Measurements from ENCODE around the gene PTGER3. TPM values are rescaled to one million over a fixed set of nuclear protein-coding genes. Genes with fewer than 3 reads are reported as not detected.

The PTGER3 gene
- total RNA-seq, 1 experiment from 2014 or later, result not detected

GRCh38 chr1:71038942-71039341 lies 8.7 kb downstream of the PTGER3 start:
- Mint-ChIP-seq H3K4me1 (ENCODE audit: insufficient read depth, unreplicated experiment) (no peaks in the 10 kb centered on the region), H3K9me3 (ENCODE audit: unreplicated experiment) (no peaks in the 10 kb centered on the region), H3K36me3 (ENCODE audit: insufficient read depth, unreplicated experiment) (no peaks in the 10 kb centered on the region), H3K27me3 (ENCODE audit: insufficient read depth, unreplicated experiment) (peaks cover 58% of the 10 kb centered on the region), H3K27ac (ENCODE audit: low read depth, unreplicated experiment) (no peak overlapping the region), H3K4me3 (ENCODE audit: unreplicated experiment) (no peak overlapping the region)
- intact Hi-C loops (cut with micrococcal nuclease), result no loop called here
- no TSS peak for BruUV-seq (replicated peaks)
- TF ChIP-seq, protein P1, sequence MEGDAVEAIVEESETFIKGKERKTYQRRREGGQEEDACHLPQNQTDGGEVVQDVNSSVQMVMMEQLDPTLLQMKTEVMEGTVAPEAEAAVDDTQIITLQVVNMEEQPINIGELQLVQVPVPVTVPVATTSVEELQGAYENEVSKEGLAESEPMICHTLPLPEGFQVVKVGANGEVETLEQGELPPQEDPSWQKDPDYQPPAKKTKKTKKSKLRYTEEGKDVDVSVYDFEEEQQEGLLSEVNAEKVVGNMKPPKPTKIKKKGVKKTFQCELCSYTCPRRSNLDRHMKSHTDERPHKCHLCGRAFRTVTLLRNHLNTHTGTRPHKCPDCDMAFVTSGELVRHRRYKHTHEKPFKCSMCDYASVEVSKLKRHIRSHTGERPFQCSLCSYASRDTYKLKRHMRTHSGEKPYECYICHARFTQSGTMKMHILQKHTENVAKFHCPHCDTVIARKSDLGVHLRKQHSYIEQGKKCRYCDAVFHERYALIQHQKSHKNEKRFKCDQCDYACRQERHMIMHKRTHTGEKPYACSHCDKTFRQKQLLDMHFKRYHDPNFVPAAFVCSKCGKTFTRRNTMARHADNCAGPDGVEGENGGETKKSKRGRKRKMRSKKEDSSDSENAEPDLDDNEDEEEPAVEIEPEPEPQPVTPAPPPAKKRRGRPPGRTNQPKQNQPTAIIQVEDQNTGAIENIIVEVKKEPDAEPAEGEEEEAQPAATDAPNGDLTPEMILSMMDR (IDR thresholded peaks at IDR 0.05; ENCODE audit: unreplicated experiment), result no peak
- ChIA-PET POLR2A (no interaction called here), CTCF (interaction anchor here (0.7 to 2.0 kb wide), 2 partner anchors 10 to 510 kb away, joined by 3 to 8 read pairs; no protein-coding TSS in a partner anchor)
- DNase-seq (ENCODE audit: unreplicated experiment), result no peak

DNA sequence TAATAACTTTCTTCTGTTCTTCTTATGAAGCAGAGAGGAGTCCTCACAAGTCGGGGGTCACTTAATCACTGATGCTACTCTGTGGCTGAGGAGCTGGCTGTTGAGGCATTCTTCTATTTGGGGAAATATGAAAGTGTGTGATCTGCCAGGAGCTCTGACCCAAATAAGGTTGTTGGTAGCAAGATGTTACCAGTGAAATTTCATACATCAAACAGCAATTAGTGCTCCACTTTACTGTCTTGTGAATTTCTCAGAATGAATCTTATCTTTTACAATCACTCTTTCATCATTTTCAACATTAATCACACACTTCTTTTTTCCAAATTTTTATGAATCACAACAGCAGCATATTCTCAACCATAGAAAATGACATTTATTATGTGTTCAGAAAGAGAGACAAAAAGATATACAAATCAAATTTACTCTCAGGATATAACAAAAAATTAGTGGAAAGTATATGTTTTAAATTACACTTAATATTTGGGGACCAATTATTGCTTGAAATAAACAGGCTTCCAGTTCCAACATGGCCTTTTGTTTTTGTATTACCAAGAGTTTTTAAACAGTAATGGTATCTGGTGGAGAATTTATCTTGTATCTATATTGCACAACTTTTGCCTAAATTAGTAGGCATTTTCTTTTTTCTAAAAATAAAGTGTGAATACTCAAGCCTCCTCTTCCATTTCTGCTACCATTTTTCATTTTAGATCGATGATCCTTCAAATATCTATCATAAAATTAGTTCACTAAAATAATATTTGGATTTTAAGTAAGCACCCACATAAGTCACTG lies 9.6 kb downstream of the PTGER3 start:
- ChIA-PET POLR2A (no interaction called here), CTCF (interaction anchor here (0.5 to 2.0 kb wide), 4 partner anchors 11 to 689 kb away, joined by 3 to 8 read pairs (median 5); no protein-coding TSS in a partner anchor)
- Mint-ChIP-seq H3K9me3 (ENCODE audit: unreplicated experiment) (no peaks in the 10 kb centered on the region), H3K27ac (ENCODE audit: low read depth, unreplicated experiment) (no peak overlapping the region), H3K36me3 (ENCODE audit: insufficient read depth, unreplicated experiment) (no peaks in the 10 kb centered on the region), H3K27me3 (ENCODE audit: insufficient read depth, unreplicated experiment) (peaks cover 67% of the 10 kb centered on the region), H3K4me1 (ENCODE audit: insufficient read depth, unreplicated experiment) (no peaks in the 10 kb centered on the region), H3K4me3 (ENCODE audit: unreplicated experiment) (no peak overlapping the region)
- intact Hi-C loops (cut with micrococcal nuclease), result no loop called here
- BruUV-seq (replicated peaks), result no TSS peak
- TF ChIP-seq, protein P1 (IDR thresholded peaks at IDR 0.05; ENCODE audit: unreplicated experiment), result no peak
- DNase-seq (ENCODE audit: unreplicated experiment), result no peak

DNA sequence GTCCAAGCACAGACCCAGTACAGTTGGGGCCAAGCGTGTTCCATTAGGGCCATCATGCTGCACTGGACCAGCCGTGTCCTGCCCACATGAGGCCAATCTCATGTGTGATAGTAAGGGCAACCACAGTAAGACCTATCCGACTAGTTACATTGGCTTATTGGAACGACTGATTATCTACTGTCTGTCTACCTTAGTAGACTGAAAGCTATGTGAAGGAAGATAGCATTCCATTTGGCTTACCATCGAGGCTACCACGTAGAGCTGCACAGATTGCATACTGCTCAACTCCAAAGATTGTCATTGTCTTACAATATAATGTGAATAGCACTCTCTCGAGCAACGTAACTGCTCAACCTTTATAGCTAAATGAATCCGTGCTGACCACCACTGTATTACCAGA lies 10.6 kb downstream of the PTGER3 start:
- no peak overlapping the region for H3K4me3 Mint-ChIP-seq (ENCODE audit: unreplicated experiment)
- DNase-seq (ENCODE audit: unreplicated experiment), result no peak
- no peaks in the 10 kb centered on the region for H3K9me3 Mint-ChIP-seq (ENCODE audit: unreplicated experiment)
- intact Hi-C loops (cut with micrococcal nuclease), result no loop called here
- no peak overlapping the region for H3K27ac Mint-ChIP-seq (ENCODE audit: low read depth, unreplicated experiment)
- peaks cover 67% of the 10 kb centered on the region for H3K27me3 Mint-ChIP-seq (ENCODE audit: insufficient read depth, unreplicated experiment)
- no peaks in the 10 kb centered on the region for H3K4me1 Mint-ChIP-seq (ENCODE audit: insufficient read depth, unreplicated experiment)
- CTCF ChIA-PET, result interaction anchor here (0.6 to 2.0 kb wide), 3 partner anchors 13 to 508 kb away, joined by 3 to 7 read pairs (median 3); no protein-coding TSS in a partner anchor
- TF ChIP-seq, protein P1 (IDR thresholded peaks at IDR 0.05; ENCODE audit: unreplicated experiment), result no peak
- BruUV-seq (replicated peaks), result no TSS peak
- H3K36me3 Mint-ChIP-seq (ENCODE audit: insufficient read depth, unreplicated experiment), result no peaks in the 10 kb centered on the region
- POLR2A ChIA-PET, result interaction anchor here (0.6 kb wide), 1 partner anchor 940 kb away, joined by 3 read pairs; no protein-coding TSS in a partner anchor

- Mint-ChIP-seq H3K27me3 (ENCODE audit: insufficient read depth, unreplicated experiment) (peaks cover 69% of the 10 kb centered on the region), H3K9me3 (ENCODE audit: unreplicated experiment) (no peaks in the 10 kb centered on the region), H3K27ac (ENCODE audit: low read depth, unreplicated experiment) (no peak overlapping the region), H3K36me3 (ENCODE audit: insufficient read depth, unreplicated experiment) (no peaks in the 10 kb centered on the region), H3K4me1 (ENCODE audit: insufficient read depth, unreplicated experiment) (no peaks in the 10 kb centered on the region), H3K4me3 (ENCODE audit: unreplicated experiment) (no peak overlapping the region)
- intact Hi-C loops (cut with micrococcal nuclease), result no loop called here
- TF ChIP-seq, protein P1 (IDR thresholded peaks at IDR 0.05; ENCODE audit: unreplicated experiment), result no peak
- no peak for DNase-seq (ENCODE audit: unreplicated experiment)
- CTCF ChIA-PET, result interaction anchor here (0.6 to 2.1 kb wide), 4 partner anchors 14 to 505 kb away, joined by 3 to 9 read pairs (median 4); partner anchors contain the start of gene PTGER3
- no TSS peak for BruUV-seq (replicated peaks)
- POLR2A ChIA-PET, result no interaction called here
These were observed 14.5 kb downstream of the PTGER3 start for GRCh38 chr1:71033136-71033535.

Measured in MCF 10A (cell line).